H1 (cell line): ENCODE results near the gene TMEM114.

Source experiments
- BRCA1 ChIP-seq: IDR thresholded peaks from 2 replicates; pipeline ENCODE4 v1.6.1; 2012; ENCODE audit warnings: low read depth, low read length, improper control_type of control experiment
- CTCF ChIP-seq, 3 experiments: IDR thresholded peaks; 1 replicate in 2 of 3; 2 replicates in 1 of 3; pipeline versions ENCODE4 v1.5.1 to v1.6.1; 2011; ENCODE audit warnings: low read length in 3 of 3, mild to moderate bottlenecking in 3 of 3, inconsistent platforms in 2 of 3, low read depth in 1 of 3, moderate library complexity in 1 of 3; ENCODE audit not compliant: insufficient read depth in 1 of 3; ENCODE audit errors: control extremely low read depth in 1 of 3
- MAFK ChIP-seq: IDR thresholded peaks from 2 replicates; pipeline ENCODE4 v1.6.1; 2012; ENCODE audit warnings: low read depth, mild to moderate bottlenecking, improper control_type of control experiment, low read length
- PHF8 ChIP-seq: fragments of 200-600 bp; sonication (generic); conservative IDR thresholded peaks from 2 replicates; pipeline ENCODE4 v1.7.1; 2012; ENCODE audit warnings: low read depth, mild to moderate bottlenecking, inconsistent platforms, low read length, moderate library complexity
- POLR2AphosphoS5 ChIP-seq: IDR thresholded peaks from 2 replicates; pipeline ENCODE4 v1.6.1; 2011; ENCODE audit warnings: low read depth, low read length
- POU5F1 ChIP-seq: IDR thresholded peaks from 2 replicates; pipeline ENCODE4 v1.6.1; 2011; ENCODE audit warnings: low read depth, mild to moderate bottlenecking, low read length, moderate library complexity
- RFX5 ChIP-seq: IDR thresholded peaks from 2 replicates; pipeline ENCODE4 v1.6.1; 2011; ENCODE audit warnings: low read depth, low read length, improper control_type of control experiment, borderline replicate concordance
- TF ChIP-seq, protein P1 (sequence below): IDR thresholded peaks from 2 replicates; pipeline ENCODE4 v1.6.1; 2012; ENCODE audit warnings: inconsistent platforms

GRCh38 chr16:8537691-8538342 is 52.5 kb downstream of the TMEM114 start:
- TF ChIP-seq PHF8 (no peak), POU5F1 (no peak), MAFK (no peak), RFX5 (no peak), POLR2AphosphoS5 (no peak), BRCA1 (no peak), CTCF (IDR thresholded peaks at IDR 0.05; ENCODE audit: control extremely low read depth in 1 of 3, insufficient read depth in 1 of 3, low read depth in 1 of 3, low read length in 3 of 3) (no peak)
- TF ChIP-seq, protein P1, sequence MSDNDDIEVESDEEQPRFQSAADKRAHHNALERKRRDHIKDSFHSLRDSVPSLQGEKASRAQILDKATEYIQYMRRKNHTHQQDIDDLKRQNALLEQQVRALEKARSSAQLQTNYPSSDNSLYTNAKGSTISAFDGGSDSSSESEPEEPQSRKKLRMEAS, result no peak
